HG02885 (cell line): ENCODE results near the gene MSANTD2.

Experiments
- ATAC-seq: cut with Tn5 transposase; IDR thresholded peaks from one replicate; pipeline ENCODE4 v1.9.1; 2021; ENCODE audit warnings: mild to moderate bottlenecking; ENCODE audit not compliant: unreplicated experiment, poor library complexity

The MSANTD2 gene

DNA sequence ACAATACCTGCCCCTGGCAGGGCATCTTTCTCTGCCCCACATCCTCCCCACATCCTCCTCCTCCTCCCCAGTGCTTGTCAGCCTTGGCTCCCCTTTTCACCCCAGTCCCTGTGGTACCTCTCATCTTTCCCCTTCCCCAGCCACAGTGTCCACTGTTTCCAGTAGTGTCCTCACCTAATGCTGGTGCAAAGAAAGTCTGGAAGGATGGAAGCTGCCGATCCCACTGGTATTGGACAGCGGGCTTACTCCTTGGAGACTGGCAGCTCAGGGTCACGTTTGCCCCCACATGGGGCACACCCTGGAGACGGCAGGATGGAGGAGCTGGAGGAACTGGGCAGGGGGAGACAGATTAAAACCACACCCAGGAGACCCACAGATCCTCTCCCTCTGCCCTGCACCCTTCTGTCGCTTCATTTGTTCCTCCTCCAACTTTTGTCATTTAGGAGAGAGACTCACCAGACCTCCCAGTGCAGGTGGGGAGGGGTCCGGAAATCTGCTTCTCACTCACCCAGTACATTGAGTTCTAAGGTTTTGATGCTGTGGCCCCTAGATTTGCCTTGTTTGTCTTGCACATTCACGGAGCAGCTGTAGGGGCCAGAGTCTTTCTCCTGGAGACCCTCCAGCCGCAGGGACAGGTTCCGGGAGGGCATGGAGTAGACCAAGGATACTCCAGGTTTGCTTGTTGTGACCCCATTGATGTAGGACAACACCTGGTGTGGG lies 44.0 kb downstream of the MSANTD2 start:
- ATAC-seq: no peak

GRCh38 chr11:124754710-124755109 lies 45.5 kb downstream of the MSANTD2 start:
- ATAC-seq: no peak

DNA sequence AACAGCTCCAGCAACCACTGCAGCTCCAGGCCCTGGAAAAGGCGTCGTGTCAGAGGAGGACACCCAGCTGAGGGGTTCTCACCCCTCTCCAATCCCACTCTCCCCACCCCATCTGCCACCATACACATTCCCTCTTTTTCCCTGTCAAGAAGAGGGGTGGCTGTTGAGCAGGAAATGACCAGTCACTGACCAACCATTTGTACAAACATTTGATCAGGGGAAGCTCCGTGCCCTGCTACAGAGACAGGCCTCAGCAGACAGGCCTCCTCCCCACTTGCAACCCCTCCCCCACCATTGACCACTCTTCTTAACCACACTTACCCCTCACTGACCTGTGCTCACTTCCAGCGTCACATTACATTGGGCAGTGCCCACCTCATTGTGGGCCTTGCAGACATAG lies 45.9 kb downstream of the MSANTD2 start:
- no peak for ATAC-seq

GRCh38 chr11:124753624-124754023 lies 46.6 kb downstream of the MSANTD2 start:
- ATAC-seq: no peak

GRCh38 chr11:124753205-124753604 lies 47.0 kb downstream of the MSANTD2 start:
- ATAC-seq: no peak

DNA sequence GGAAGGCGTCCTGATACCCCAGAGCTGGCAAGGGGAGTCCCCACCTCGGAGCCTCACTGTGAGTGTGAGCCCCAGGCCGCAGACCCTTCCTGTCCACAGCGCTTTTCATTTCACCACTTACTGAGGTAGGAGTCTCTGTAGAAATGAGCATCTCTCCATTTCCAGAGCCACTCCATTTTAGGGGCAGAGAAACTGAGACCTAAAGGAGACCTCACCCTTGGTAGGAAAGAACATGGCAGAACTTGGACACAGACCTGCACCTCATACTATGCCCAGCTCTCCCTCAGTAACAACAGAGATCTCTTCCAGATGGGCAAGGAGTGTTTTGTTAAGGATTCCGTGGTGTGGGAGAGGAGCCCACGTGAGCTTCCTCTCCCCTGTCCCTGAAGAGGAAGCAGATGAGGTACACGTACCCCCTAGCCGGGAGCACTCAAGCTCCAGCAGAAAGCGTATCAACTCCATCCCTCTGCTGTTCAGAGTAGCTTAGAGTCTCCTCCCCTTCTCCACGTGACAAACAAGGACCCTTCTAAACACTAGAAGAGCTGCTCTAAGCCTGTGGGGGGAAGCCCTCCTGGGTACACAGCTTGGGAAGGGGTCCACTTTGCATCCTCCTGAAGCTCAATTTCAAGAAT lies 47.6 kb downstream of the MSANTD2 start:
- ATAC-seq: no peak

- no peak for ATAC-seq
Observed at GRCh38 chr11:124751741-124752470, 48.3 kb downstream of the MSANTD2 start, which contains the start of gene VSIG2. TSS of gene VSIG2 (minus strand) at chr11:124752255. CDS start at chr11:124752137, 118 bp downstream.

GRCh38 chr11:124751391-124751740 lies 48.8 kb downstream of the MSANTD2 start:
- no peak for ATAC-seq

- ATAC-seq: no peak
Observed at GRCh38 chr11:124749912-124750311, 50.3 kb downstream of the MSANTD2 start.

DNA sequence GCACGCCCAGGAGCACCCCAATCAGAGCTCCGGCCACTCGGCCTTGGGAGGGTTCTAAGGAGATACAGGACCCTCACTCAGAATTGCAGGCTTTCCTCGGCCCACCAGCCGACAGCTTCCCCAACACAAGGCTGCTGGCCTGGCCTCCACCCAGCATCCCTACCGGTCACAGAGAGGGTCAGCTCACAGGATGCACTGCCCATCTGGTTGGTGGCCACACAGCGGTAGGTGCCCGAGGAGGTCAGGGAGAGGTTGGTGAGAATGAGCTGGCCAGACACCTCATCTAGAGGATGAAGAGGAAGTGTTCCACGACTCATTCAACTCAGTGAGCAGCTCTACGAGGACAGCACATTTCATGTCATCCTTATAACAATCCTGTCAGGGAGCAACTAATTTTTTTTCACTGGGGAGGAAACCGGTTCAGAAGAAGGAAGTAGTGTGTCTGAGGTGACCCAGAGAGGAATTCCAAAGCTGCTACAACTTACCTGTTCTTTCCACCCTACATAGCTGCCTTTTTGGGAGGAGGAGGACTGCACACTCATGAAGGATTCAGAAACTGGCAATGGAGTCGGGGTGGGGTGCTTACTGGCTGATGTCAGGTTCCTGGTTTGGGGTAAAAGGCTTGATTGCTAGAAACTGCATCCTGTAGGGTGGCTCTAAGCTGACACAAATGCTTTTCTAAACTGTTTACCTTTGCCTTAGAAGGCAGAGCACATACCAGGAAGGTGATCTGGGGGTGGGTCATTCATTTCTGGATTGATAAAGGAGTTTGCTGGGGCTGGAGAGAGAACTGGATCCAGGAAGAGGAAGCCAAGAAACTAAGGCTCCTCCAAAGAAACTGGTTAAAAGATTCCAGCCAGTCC lies 51.5 kb downstream of the MSANTD2 start:
- ATAC-seq: no peak

- ATAC-seq: no peak
Observed at GRCh38 chr11:124748100-124748418, 52.1 kb downstream of the MSANTD2 start.

- ATAC-seq: no peak
Observed at GRCh38 chr11:124747406-124748099, 52.7 kb downstream of the MSANTD2 start.

GRCh38 chr11:124746621-124747243 lies 53.5 kb downstream of the MSANTD2 start:
- ATAC-seq: peak; percentile 94

DNA sequence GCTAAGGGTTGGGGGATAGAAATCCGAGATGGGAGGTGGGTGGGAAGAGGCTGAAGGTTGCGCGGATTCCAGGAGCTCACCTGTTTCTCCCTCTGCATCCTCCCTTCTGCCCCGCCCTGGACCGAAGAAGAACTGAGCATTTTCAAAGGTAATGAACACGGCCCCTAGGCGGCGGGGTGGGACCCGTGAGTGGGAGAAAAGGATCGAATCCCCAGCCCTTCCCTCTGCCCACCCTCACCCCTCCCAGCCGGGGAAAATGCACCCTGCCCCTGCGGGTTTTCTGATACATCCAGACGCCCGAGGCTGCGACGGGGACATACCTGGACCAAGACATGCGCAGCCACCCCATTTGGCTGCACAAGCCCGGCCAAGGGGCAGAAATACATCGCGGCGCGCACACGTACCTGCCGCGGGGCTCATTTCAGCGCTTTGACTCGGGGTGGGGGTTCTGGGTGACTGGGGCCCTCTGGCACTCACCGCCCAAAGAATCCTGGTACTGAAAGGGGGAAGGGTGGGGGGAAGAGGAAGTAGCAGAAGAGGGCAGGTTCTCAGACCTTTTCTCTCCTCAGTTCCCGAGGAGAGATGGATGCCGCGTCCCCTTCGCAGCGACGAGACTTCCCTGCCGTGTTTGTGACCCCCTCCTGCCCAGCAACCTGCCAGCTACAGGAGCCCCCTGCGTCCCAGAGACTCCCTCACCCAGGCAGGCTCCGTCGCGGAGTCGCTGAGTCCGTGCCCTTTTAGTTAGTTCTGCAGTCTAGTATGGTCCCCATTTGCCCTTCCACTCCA lies 54.2 kb downstream of the MSANTD2 start:
- ATAC-seq: peak; percentile 20

DNA sequence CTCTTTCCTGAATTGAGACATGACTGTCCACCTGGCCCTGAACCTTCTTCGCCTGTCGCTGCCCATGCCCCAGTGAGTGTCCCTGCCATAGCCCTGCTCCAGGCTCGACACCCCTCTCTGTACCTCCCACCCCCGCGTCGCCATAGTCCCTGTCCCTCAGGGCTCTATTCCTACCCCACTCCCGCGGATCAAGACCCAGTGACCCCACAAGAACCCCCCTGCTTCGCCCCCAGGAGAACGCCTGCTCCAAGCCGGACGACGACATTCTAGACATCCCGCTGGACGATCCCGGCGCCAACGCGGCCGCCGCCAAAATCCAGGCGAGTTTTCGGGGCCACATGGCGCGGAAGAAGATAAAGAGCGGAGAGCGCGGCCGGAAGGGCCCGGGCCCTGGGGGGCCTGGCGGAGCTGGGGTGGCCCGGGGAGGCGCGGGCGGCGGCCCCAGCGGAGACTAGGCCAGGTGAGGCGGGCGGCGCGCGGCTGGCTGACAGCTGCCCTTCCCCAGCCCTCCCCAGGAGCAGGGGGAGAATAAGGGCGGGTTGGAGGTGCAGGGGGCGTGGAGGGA lies 54.9 kb downstream of the MSANTD2 start:
- no peak for ATAC-seq

DNA sequence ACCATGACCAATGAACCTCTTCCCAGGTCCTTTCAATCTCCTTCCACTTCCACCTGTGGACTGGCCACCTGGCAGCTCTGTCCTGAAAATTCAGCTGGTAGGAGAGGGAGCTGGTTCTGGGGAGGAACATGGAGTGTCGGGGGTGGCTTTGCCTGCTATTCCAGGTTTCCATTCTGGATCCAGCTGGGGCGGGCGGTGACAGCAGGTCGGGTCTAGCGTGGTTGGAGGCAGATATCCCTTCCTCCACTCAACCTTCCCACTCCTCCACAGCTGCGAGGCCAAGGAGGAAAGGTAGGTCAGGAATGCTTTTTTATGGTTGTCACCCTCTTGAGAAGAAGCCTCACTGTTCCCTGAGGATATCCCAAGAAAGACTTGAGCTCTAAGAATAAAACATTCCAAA lies 57.2 kb downstream of the MSANTD2 start:
- ATAC-seq: no peak

- ATAC-seq: no peak
Observed at GRCh38 chr11:124742555-124742954, 57.7 kb downstream of the MSANTD2 start.

GRCh38 chr11:124740277-124740882 lies 59.8 kb downstream of the MSANTD2 start:
- ATAC-seq: peak; percentile 33
